K562 treated with DMSO at 1 percent for 24 hours (cell line): ENCODE results near the gene ELFN1. TPM values are rescaled to one million over a fixed set of nuclear protein-coding genes. Genes with fewer than 3 reads are reported as not detected.

Source experiments
- total RNA-seq: library from RNA; unstranded; fragments of 300-600 nt; gene quantifications from 2 replicates; pipeline ENCODE4 v1.2.3, GENCODE V29; 2022; ENCODE audit warnings: low read depth; ENCODE audit not compliant: insufficient read depth

The ELFN1 gene
- 0.46 and 0.90 TPM in 2 replicates for total RNA-seq

DNA sequence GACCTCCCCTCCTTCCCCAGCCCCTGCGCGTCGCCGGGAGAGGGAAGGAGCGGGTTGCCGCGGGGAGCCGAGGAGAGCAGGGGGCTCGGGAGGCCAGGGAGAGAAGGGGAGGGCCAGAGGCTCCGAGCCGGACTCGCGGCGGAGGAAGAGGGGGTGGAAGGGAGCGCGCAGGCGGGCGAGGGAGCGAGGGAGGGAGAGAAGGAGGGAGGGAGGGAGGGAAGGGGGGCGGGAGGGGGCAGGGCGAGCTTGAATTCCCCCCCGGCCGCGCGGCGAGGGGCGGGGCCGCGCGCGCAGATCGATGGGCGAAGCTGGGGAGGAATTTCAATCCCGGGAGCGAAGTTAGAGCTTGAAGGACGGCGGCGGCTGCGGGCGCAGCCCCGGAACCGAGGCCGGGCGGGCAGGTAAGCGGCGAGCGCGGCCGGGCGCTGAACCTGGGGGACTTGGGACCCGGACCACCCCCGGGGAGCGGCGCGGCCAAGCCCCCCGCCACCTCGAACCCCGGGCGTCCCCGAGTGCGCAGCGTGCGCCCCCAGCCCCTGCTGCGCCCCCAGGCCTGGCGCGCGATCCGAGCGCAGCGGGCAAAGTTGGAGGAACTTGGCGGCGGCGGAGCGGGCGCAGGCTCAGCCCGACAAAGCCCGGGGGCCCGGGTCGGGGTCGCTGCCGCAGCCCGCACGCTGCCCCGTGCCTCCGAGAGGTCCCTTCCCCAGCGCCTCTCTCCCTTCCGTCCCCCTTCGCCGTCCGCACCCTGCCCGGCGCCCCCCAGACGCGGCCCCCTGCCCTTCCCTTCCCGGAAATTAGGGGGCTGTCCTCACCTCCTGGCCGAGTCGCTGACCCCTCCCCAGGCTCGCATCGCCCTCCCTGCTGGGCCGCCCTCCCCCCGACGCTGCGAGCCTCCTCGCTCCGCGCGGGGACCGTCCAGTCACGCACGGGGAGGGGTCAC lies at the start of gene ELFN1:
Gene ELFN1 (plus strand): TSS at position 324 of the 940 bp plus-strand sequence. CDS start 74,320 bp downstream, outside the sequence.

Other genes starting within 250 kb of the ELFN1 start
- gene MICALL2, start 210.8 kb upstream of the ELFN1 start, total RNA-seq = 44.5 and 46.9 TPM in 2 replicates
- gene INTS1, start 165.9 kb upstream of the ELFN1 start, total RNA-seq = 103 and 107 TPM in 2 replicates
- 15.8 and 17.5 TPM in 2 replicates for gene MAFK, start 139.6 kb upstream of the ELFN1 start, total RNA-seq
- 0.12 TPM in 1 of 2 replicates, not detected in the other for gene TMEM184A, start 114.1 kb upstream of the ELFN1 start, total RNA-seq
- gene PSMG3, start 100.2 kb upstream of the ELFN1 start, total RNA-seq = 85.6 and 89.1 TPM in 2 replicates